GM12878 (cell line): ENCODE measurements around the gene TTC33.

Experiments
- GABPA ChIP-seq: IDR thresholded peaks from 2 replicates; pipeline ENCODE4 v1.6.1; 2014; ENCODE audit warnings: antibody characterized with exemption, low read depth, mild to moderate bottlenecking, inconsistent platforms
- TCF7 ChIP-seq: IDR thresholded peaks from 2 replicates; pipeline ENCODE4 v1.6.1; 2014; ENCODE audit warnings: antibody characterized with exemption, borderline replicate concordance
- ZNF384 ChIP-seq: IDR thresholded peaks from 2 replicates; pipeline ENCODE4 v1.6.1; 2012; ENCODE audit warnings: low read depth, mild to moderate bottlenecking, low read length, improper control_type of control experiment, borderline replicate concordance
- TF ChIP-seq, protein P1 (sequence below), 3 experiments: IDR thresholded peaks in 2 of 3; conservative IDR thresholded peaks in 1 of 3; 2 replicates each; pipeline ENCODE4 v1.5.1; 2011; ENCODE audit warnings: low read depth in 3 of 3, low read length in 3 of 3, mild to moderate bottlenecking in 3 of 3, control low read depth in 2 of 3, moderate library complexity in 2 of 3, inconsistent platforms in 1 of 3, mixed read lengths in 1 of 3; ENCODE audit not compliant: control insufficient read depth in 2 of 3, insufficient read depth in 1 of 3; ENCODE audit errors: extremely low read depth in 1 of 3

DNA sequence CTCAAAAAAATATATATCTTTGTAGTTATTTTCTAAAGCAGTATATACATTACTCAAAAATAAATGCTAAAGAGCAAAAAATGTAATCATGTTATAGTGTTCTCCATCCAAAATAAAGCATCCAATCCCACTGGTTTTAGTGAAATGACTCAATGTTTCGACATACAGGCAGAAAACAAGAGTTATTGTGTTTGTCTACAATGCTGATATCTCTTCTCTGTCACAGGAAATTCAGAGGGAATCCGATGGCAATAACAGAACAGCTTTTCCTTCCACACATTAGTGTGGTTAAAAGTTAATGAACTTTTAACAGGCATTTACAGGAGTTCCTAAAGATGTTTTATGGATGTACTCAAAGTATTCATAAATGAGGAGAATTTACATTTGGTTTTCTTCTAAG lies 12.0 kb downstream of the TTC33 start:
- TF ChIP-seq GABPA (no peak), ZNF384 (no peak), TCF7 (no peak)
- TF ChIP-seq, protein P1, sequence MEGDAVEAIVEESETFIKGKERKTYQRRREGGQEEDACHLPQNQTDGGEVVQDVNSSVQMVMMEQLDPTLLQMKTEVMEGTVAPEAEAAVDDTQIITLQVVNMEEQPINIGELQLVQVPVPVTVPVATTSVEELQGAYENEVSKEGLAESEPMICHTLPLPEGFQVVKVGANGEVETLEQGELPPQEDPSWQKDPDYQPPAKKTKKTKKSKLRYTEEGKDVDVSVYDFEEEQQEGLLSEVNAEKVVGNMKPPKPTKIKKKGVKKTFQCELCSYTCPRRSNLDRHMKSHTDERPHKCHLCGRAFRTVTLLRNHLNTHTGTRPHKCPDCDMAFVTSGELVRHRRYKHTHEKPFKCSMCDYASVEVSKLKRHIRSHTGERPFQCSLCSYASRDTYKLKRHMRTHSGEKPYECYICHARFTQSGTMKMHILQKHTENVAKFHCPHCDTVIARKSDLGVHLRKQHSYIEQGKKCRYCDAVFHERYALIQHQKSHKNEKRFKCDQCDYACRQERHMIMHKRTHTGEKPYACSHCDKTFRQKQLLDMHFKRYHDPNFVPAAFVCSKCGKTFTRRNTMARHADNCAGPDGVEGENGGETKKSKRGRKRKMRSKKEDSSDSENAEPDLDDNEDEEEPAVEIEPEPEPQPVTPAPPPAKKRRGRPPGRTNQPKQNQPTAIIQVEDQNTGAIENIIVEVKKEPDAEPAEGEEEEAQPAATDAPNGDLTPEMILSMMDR (IDR thresholded peaks at IDR 0.05 in 2 of 3, conservative IDR thresholded peaks at IDR 0.05 in 1 of 3; ENCODE audit: control insufficient read depth in 2 of 3, extremely low read depth in 1 of 3, insufficient read depth in 1 of 3, low read depth in 3 of 3, low read length in 3 of 3) = no peak
